Spinal cord (tissue), 4 donors: ENCODE data around the gene SPECC1. TPM values are rescaled to one million over a fixed set of nuclear protein-coding genes. Genes with fewer than 3 reads are reported as not detected.

Experiments
- polyA plus RNA-seq, 2 donors: library from polyadenylated mRNA; unstranded; fragments of 120-200 nt; gene quantifications; one replicate each; pipeline ENCODE4 v1.2.1, GENCODE V29; 2013; ENCODE audit not compliant: insufficient read length in 2 of 2
- small RNA-seq: library from RNA; depleted of rRNA; stranded (forward); fragments of <200 nt; gene quantifications from one replicate; pipeline ENCODE3, GENCODE V24; 2014; ENCODE audit warnings: low replicate concordance
- total RNA-seq, 2 donors: library from RNA; depleted of rRNA in 1 of 2; stranded (reverse); fragments of 120-200 nt in 1 of 2; fragments of >200 nt in 1 of 2; gene quantifications; one replicate each; pipeline versions ENCODE4 v1.2.3 to v1.2.4, GENCODE V29; 2013 to 2014

The SPECC1 gene
- total and polyA plus RNA-seq, 4 donors = 45.6 to 52.1 (median 49.9) TPM

Small RNAs within 50 kb of the gene (small RNA-seq; reads per million reads assigned to genes)
- gene AC008088.1 (not detected), gene RNU6-1057P (not detected), gene RNU6-258P (not detected), gene RNU6-467P (not detected)

Other genes starting within 250 kb of the SPECC1 start
- gene ULK2, start 141.4 kb upstream of the SPECC1 start, total RNA-seq = 10 to 100 TPM; 35.2 to 72.3 TPM
- gene ULK2, start 141.4 kb upstream of the SPECC1 start, polyA plus RNA-seq = 10 to 100 TPM; 52.5 to 54.4 TPM
- gene AKAP10, start 31.5 kb upstream of the SPECC1 start, total RNA-seq = 10 to 100 TPM; 30.8 to 39.3 TPM
- 10 to 100 TPM; 24.5 to 25.0 TPM for gene AKAP10, start 31.5 kb upstream of the SPECC1 start, polyA plus RNA-seq